HCT116 (cell line): ENCODE results near the gene CTNND2. TPM values are rescaled to one million over a fixed set of nuclear protein-coding genes. Genes with fewer than 3 reads are reported as not detected.

Experiments used
- ATAC-seq: fragments of 200-7000 bp; cut with Tn5 transposase; 2 replicates; pipeline ENCODE4 v1.9.1; 2020; ENCODE audit warnings: mild to moderate bottlenecking, moderate library complexity
- BruUV-seq: library from RNA; stranded (reverse); fragments of 400-500 nt; replicated peaks from 2 replicates; lab custom pipeline; 2021; lab: Mats Ljungman, UMichigan
- CTCF ChIA-PET: fragments of 300-600 bp; sonication (Branson Sonifier 250); formaldehyde crosslinking; loops from one replicate; lab custom pipeline; 2021; ENCODE audit warnings: antibody characterized with exemption; lab: Charles Lee
- POLR2A ChIA-PET: fragments of 300-600, 350-600 bp; sonication (Branson Sonifier 250); formaldehyde crosslinking; loops from one replicate; lab custom pipeline; 2021; ENCODE audit warnings: antibody characterized with exemption; lab: Charles Lee
- RAD21 ChIA-PET, 2 experiments: fragments of 300-600 bp; sonication (Branson Sonifier 250); formaldehyde crosslinking; loops; one replicate each; lab custom pipeline; 2023; ENCODE audit warnings: low total read pairs in 2 of 2; ENCODE audit not compliant: uncharacterized antibody in 2 of 2, unreplicated experiment in 2 of 2, low non-redundant PET in 1 of 2; lab: Charles Lee
- DNase-seq: peaks from one replicate; pipeline ENCODE4 v3.0.0-alpha.2; 2010; ENCODE audit warnings: low read depth, low spot score
- H2AFZ ChIP-seq: fragments of 200-600 bp; shearing (Covaris generic), sonication (generic); 2 replicates; pipeline ENCODE4 v1.6.1; 2017; ENCODE audit warnings: low read depth, mixed run types, mixed read lengths, antibody characterized with exemption, low read length; ENCODE audit not compliant: poor library complexity, severe bottlenecking
- H3K27ac ChIP-seq: 2 replicates; pipeline ENCODE4 v1.5.1; 2012; ENCODE audit warnings: low read depth, low read length
- H3K27me3 ChIP-seq: fragments of 200-600 bp; sonication (generic); 2 replicates; pipeline ENCODE4 v1.6.1; 2016; ENCODE audit warnings: mixed run types, low read length, mixed read lengths; ENCODE audit not compliant: insufficient read depth
- H3K36me3 ChIP-seq, 2 experiments: fragments of 200-500 bp in 1 of 2; fragments of 200-600 bp in 1 of 2; sonication (Bioruptor generic) in 1 of 2; sonication (generic) in 1 of 2; 2 replicates each; pipeline versions ENCODE4 v1.5.1 to v1.6.1; 2014 to 2016; ENCODE audit warnings: low read length in 2 of 2, inconsistent platforms in 1 of 2, mixed read lengths in 1 of 2, mixed run types in 1 of 2; ENCODE audit not compliant: insufficient read depth in 2 of 2, control insufficient read depth in 1 of 2
- H3K4me1 ChIP-seq, 2 experiments: fragments of 200-600 bp in 1 of 2; sonication (generic) in 1 of 2; 2 replicates each; pipeline versions ENCODE4 v1.5.1 to v1.6.1; 2012 to 2017; ENCODE audit warnings: low read length in 2 of 2, inconsistent platforms in 1 of 2, mild to moderate bottlenecking in 1 of 2, mixed read lengths in 1 of 2, mixed run types in 1 of 2, moderate library complexity in 1 of 2; ENCODE audit not compliant: insufficient read depth in 2 of 2, control insufficient read depth in 1 of 2
- H3K4me2 ChIP-seq: fragments of 200-600 bp; sonication (generic); 2 replicates; pipeline ENCODE4 v1.6.1; 2017; ENCODE audit warnings: mixed run types, low read length, mixed read lengths
- H3K4me3 ChIP-seq, 2 experiments: fragments of 200-600 bp in 1 of 2; sonication (generic) in 1 of 2; replicated peaks in 1 of 2; 2 replicates each; pipeline ENCODE4 v1.5.1; 2011 to 2016; ENCODE audit warnings: low read length in 2 of 2, control low read depth in 1 of 2, low read depth in 1 of 2, mild to moderate bottlenecking in 1 of 2, mixed read lengths in 1 of 2, mixed run types in 1 of 2
- H3K79me2 ChIP-seq: fragments of 200-600 bp; sonication (generic); 2 replicates; pipeline ENCODE4 v1.6.1; 2017; ENCODE audit warnings: mild to moderate bottlenecking, mixed run types, low read length, moderate library complexity, mixed read lengths; ENCODE audit not compliant: insufficient read depth
- H3K9ac ChIP-seq: fragments of 200-600 bp; sonication (generic); 2 replicates; pipeline ENCODE4 v1.6.1; 2016; ENCODE audit warnings: low read length, mixed read lengths
- H3K9me2 ChIP-seq: fragments of 200-600 bp; sonication (generic), shearing (Covaris generic); 2 replicates; pipeline ENCODE4 v1.6.1; 2017; ENCODE audit warnings: mixed run types, mild to moderate bottlenecking, moderate library complexity; ENCODE audit not compliant: insufficient read depth
- H3K9me3 ChIP-seq, 2 experiments: fragments of 200-500 bp in 1 of 2; fragments of 200-600 bp in 1 of 2; sonication (Bioruptor generic) in 1 of 2; sonication (generic) in 1 of 2; 2 replicates each; pipeline ENCODE4 v1.6.1; 2014 to 2017; ENCODE audit warnings: low read length in 2 of 2, mixed read lengths in 2 of 2, inconsistent platforms in 1 of 2, low read depth in 1 of 2, mild to moderate bottlenecking in 1 of 2, mixed run types in 1 of 2, moderate library complexity in 1 of 2; ENCODE audit not compliant: control insufficient read depth in 1 of 2, insufficient read depth in 1 of 2
- H4K20me1 ChIP-seq: fragments of 200-600 bp; sonication (generic), shearing (Covaris generic); 2 replicates; pipeline ENCODE4 v1.6.1; 2017; ENCODE audit warnings: mixed run types, mild to moderate bottlenecking, moderate library complexity; ENCODE audit not compliant: insufficient read depth
- ATF3 ChIP-seq: IDR thresholded peaks from 2 replicates; pipeline ENCODE4 v1.6.1; 2012
- CBX3 ChIP-seq: IDR thresholded peaks from 2 replicates; pipeline ENCODE4 v1.6.1; 2012; ENCODE audit warnings: low read depth
- CEBPB ChIP-seq: IDR thresholded peaks from 2 replicates; pipeline ENCODE4 v1.6.1; 2012; ENCODE audit warnings: low read depth
- EGR1 ChIP-seq: IDR thresholded peaks from 2 replicates; pipeline ENCODE4 v1.6.1; 2012; ENCODE audit warnings: low read depth
- EZH2 ChIP-seq: fragments of 200-600 bp; sonication (generic); IDR thresholded peaks from 2 replicates; pipeline ENCODE4 v1.6.1; 2017; ENCODE audit warnings: antibody characterized with exemption, mixed run types
- JUND ChIP-seq: IDR thresholded peaks from 2 replicates; pipeline ENCODE4 v1.6.1; 2012
- MAX ChIP-seq: IDR thresholded peaks from 2 replicates; pipeline ENCODE4 v1.6.1; 2012
- POLR2A ChIP-seq: IDR thresholded peaks from 2 replicates; pipeline ENCODE4 v1.7.0; 2011; ENCODE audit warnings: borderline replicate concordance; ENCODE audit not compliant: insufficient read depth, insufficient read length; ENCODE audit errors: extremely low read depth
- SIN3A ChIP-seq: IDR thresholded peaks from 2 replicates; pipeline ENCODE4 v1.6.1; 2012; ENCODE audit warnings: low read depth
- TCF7L2 ChIP-seq: IDR thresholded peaks from 2 replicates; pipeline ENCODE4 v1.7.0; 2011; ENCODE audit warnings: borderline replicate concordance, inconsistent platforms; ENCODE audit not compliant: insufficient read depth, insufficient read length; ENCODE audit errors: extremely low read depth
- ZFX ChIP-seq: fragments of 450-650 bp; IDR thresholded peaks from 2 replicates; pipeline ENCODE4 v1.6.1; 2017
- ZNF274 ChIP-seq: fragments of 200-500 bp; sonication (Bioruptor generic); IDR thresholded peaks from 2 replicates; pipeline ENCODE4 v1.6.1; 2014; ENCODE audit warnings: mild to moderate bottlenecking, low read depth, low read length, inconsistent platforms
- intact Hi-C: fragments of 100-400 bp; cut with micrococcal nuclease; formaldehyde crosslinking; loops from 2 replicates; pipeline ENCODE4 v1.10.0; 2022
- total RNA-seq: library from RNA; stranded (reverse); gene quantifications from one replicate; pipeline ENCODE4 v1.2.1, GENCODE V29; 2021; ENCODE audit not compliant: unreplicated experiment
- TF ChIP-seq, protein P1 (sequence below), 3 experiments: fragments of 200-600 bp in 1 of 3; sonication (generic) in 1 of 3; IDR thresholded peaks in 2 of 3; conservative IDR thresholded peaks in 1 of 3; 2 replicates each; pipeline ENCODE4 v1.5.1; 2012 to 2017; ENCODE audit warnings: low read depth in 2 of 3, low read length in 2 of 3, antibody characterized with exemption in 1 of 3, borderline replicate concordance in 1 of 3, control low read depth in 1 of 3, mild to moderate bottlenecking in 1 of 3, mixed read lengths in 1 of 3, mixed run types in 1 of 3, moderate library complexity in 1 of 3; ENCODE audit not compliant: insufficient read depth in 1 of 3

The CTNND2 gene
- total RNA-seq, 1 experiment from 2014 or later, result not detected

DNA sequence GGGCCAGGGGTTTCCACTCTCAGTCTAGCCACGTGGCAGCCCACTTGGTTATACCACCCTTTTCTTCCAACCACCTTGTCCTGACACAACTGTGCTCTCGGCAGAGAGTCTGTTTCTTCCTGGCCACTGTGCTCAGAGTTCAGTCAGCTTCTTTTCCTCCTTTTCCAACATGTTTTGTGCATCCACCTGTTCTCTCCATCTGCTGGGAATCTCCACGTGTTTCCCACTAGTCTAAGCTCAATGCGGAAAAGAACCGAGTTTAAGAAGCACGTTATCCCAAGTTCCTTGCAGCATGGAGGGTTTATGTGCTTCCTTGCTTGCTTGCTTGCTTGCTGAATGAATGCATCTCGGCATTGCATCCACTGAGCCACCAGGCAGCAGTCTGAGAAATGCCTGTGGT lies 599.6 kb downstream of the CTNND2 start:
- H3K9me3 ChIP-seq, result no peaks in the 10 kb centered on the region; a peak in 1 of 4 replicates
- ATAC-seq, result no peak
- H3K4me1 ChIP-seq, result no peaks in the 10 kb centered on the region
- H3K9me2 ChIP-seq, result no peaks in the 10 kb centered on the region
- H3K27me3 ChIP-seq, result no peaks in the 10 kb centered on the region
- H2AFZ ChIP-seq, result no peak overlapping the region
- CTCF ChIA-PET, result no interaction called here
- no peaks in the 10 kb centered on the region for H4K20me1 ChIP-seq
- intact Hi-C loops, result no loop called here
- DNase-seq, result no peak
- BruUV-seq, result no TSS peak
- no peak overlapping the region for H3K4me2 ChIP-seq
- H3K4me3 ChIP-seq, result no peak overlapping the region
- RAD21 ChIA-PET, result no interaction called here
- H3K79me2 ChIP-seq, result no peaks in the 10 kb centered on the region
- H3K27ac ChIP-seq, result no peak overlapping the region
- TF ChIP-seq CBX3, result no peak
- no peak for TF ChIP-seq EGR1
- no peak for TF ChIP-seq ATF3
- TF ChIP-seq JUND, result no peak
- no peak for TF ChIP-seq ZFX
- no peak for TF ChIP-seq SIN3A
- TF ChIP-seq, protein P1, sequence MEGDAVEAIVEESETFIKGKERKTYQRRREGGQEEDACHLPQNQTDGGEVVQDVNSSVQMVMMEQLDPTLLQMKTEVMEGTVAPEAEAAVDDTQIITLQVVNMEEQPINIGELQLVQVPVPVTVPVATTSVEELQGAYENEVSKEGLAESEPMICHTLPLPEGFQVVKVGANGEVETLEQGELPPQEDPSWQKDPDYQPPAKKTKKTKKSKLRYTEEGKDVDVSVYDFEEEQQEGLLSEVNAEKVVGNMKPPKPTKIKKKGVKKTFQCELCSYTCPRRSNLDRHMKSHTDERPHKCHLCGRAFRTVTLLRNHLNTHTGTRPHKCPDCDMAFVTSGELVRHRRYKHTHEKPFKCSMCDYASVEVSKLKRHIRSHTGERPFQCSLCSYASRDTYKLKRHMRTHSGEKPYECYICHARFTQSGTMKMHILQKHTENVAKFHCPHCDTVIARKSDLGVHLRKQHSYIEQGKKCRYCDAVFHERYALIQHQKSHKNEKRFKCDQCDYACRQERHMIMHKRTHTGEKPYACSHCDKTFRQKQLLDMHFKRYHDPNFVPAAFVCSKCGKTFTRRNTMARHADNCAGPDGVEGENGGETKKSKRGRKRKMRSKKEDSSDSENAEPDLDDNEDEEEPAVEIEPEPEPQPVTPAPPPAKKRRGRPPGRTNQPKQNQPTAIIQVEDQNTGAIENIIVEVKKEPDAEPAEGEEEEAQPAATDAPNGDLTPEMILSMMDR (IDR thresholded peaks at IDR 0.05 in 2 of 3, conservative IDR thresholded peaks at IDR 0.05 in 1 of 3; ENCODE audit: borderline replicate concordance in 1 of 3, insufficient read depth in 1 of 3, low read depth in 2 of 3, low read length in 2 of 3), result no peak
- TF ChIP-seq TCF7L2, result no peak
- no peak for TF ChIP-seq ZNF274
- TF ChIP-seq MAX, result no peak
- TF ChIP-seq EZH2, result no peak
- no peak for TF ChIP-seq CEBPB
- no peak for TF ChIP-seq POLR2A
- TF ChIP-seq, all 23 proteins: peak for 0
- POLR2A ChIA-PET, result no interaction called here
- H3K9ac ChIP-seq, result no peak overlapping the region
- no peaks in the 10 kb centered on the region for H3K36me3 ChIP-seq
